HG03432 (cell line): Measurements from ENCODE around the gene C19orf73.
A peak's percentile ranks its signal among the peaks of the same experiment; 100 is the strongest.
"Not testable (repeated sequence)": the region's sequence is repeated elsewhere in the genome, so short reads cannot be mapped to it uniquely, and the experiment has no call there.

Source experiments
- ATAC-seq: cut with Tn5 transposase; IDR thresholded peaks from one replicate; pipeline ENCODE4 v1.9.1; 2021; ENCODE audit warnings: mild to moderate bottlenecking, moderate library complexity; ENCODE audit not compliant: unreplicated experiment

Gene C19orf73

GRCh38 chr19:49148784-49149651 lies 30.1 kb upstream of the C19orf73 start:
- ATAC-seq: no peak

- ATAC-seq: no peak
Observed at GRCh38 chr19:49148044-49148682, 29.2 kb upstream of the C19orf73 start.

- ATAC-seq: not testable (repeated sequence)
Observed at GRCh38 chr19:49146408-49146770, 27.4 kb upstream of the C19orf73 start.

DNA sequence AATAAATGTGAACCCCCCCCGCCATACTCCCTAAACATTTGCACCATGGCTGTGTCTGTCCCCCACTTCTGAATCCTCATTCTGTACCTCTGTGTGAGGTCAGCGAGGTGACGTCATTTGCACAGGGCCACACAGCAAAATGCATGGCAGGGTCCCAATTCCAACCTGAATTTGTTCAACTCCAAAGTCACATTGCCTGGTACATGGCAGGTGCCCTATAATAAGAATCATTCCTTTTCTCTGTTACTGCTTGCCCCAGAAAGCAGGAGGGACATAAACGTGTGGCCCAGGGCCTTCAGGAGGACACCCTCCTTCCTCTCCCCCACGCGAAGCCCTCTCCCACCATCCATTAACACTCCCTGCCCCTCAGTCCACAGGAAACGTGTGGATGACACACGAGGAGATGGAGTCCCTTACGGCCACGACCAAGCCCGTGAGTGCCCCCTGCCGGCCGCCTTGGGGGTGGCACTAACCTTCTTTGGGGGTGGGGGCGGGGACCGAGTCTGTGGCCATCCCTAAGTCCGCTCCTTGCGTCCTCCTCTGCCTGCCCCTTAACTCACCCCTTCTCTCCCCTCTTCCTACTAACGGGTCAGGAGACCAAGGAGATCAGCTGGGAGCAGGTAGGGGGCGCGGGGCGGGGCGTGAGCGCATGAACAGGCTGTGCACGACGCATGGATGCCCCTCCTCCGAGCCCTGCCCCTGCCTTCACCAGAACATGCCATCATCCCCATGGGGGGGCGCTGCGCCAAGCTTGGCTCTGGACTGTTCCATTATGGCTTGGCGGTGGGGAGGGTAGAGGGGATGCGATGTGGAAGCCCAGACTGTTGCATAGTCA lies 26.8 kb upstream of the C19orf73 start:
- no peak for ATAC-seq

GRCh38 chr19:49142866-49143335 lies 24.0 kb upstream of the C19orf73 start:
- ATAC-seq: peak; percentile 58

GRCh38 chr19:49141352-49141751 lies 22.4 kb upstream of the C19orf73 start:
- no peak for ATAC-seq

GRCh38 chr19:49140951-49141350 lies 22.0 kb upstream of the C19orf73 start:
- ATAC-seq: no peak

DNA sequence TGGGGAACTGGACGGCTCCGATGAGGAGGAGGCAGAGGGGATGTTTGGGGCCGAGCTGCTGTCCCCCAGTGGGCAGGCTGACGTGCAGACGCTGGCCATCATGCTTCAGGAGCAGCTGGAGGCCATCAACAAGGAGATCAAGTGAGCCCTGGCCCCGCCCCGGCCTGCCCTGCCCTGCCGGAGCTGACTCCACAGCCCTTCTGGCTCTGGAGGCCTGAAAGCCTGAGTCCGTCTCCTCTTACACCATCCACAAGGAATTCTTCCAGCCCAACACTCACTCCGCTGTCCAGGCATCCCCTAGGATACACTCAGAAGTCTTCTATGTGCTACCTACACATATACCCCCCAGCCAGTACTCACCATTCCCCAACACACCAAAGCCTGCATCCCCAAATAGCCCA lies 17.8 kb upstream of the C19orf73 start:
- ATAC-seq: no peak

DNA sequence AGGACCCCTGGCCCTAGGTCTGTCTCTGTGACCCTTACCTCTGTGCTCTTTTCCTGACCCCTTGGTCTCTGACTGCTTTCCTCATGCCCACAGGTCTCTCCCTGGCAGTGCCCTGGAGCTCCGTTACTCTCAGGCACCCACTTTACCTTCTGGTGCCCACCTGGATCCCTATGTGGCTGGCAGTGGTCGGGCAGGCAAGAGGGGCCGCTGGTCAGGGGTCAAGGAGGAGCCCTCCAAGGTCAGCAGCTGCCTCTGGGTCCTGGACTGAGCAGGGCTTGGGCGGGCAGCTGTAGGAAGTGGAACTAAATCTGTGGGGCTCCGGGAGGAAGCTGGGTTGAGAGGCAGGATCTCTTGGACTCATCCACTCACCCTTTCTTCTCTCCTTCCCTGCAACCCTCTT lies 16.7 kb upstream of the C19orf73 start:
- no peak for ATAC-seq

- ATAC-seq: no peak
Observed at GRCh38 chr19:49133621-49134454, 14.9 kb upstream of the C19orf73 start.

- ATAC-seq: no peak
Observed at GRCh38 chr19:49132974-49133609, 14.1 kb upstream of the C19orf73 start.

DNA sequence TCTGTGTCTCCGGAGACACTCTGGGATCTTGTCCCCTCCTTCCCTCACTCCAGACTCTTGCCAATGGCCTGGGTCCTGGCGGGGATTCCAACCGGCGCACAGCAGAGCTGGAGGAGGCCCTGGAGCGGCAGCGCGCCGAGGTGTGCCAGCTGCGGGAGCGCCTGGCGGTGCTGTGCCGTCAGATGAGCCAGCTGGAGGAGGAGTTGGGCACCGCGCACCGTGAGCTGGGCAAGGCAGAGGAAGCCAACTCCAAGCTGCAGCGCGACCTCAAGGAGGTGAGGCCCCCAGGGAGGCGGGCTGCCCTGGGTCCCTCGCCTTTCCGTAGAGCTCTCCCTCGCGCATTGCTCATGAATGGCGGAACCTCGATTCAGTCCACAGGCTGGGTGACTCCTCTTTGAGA lies 11.4 kb upstream of the C19orf73 start:
- ATAC-seq: no peak

- ATAC-seq: no peak
Observed at GRCh38 chr19:49129238-49129583, 10.3 kb upstream of the C19orf73 start.

- no peak for ATAC-seq
Observed at GRCh38 chr19:49128545-49129237, 9.7 kb upstream of the C19orf73 start.

DNA sequence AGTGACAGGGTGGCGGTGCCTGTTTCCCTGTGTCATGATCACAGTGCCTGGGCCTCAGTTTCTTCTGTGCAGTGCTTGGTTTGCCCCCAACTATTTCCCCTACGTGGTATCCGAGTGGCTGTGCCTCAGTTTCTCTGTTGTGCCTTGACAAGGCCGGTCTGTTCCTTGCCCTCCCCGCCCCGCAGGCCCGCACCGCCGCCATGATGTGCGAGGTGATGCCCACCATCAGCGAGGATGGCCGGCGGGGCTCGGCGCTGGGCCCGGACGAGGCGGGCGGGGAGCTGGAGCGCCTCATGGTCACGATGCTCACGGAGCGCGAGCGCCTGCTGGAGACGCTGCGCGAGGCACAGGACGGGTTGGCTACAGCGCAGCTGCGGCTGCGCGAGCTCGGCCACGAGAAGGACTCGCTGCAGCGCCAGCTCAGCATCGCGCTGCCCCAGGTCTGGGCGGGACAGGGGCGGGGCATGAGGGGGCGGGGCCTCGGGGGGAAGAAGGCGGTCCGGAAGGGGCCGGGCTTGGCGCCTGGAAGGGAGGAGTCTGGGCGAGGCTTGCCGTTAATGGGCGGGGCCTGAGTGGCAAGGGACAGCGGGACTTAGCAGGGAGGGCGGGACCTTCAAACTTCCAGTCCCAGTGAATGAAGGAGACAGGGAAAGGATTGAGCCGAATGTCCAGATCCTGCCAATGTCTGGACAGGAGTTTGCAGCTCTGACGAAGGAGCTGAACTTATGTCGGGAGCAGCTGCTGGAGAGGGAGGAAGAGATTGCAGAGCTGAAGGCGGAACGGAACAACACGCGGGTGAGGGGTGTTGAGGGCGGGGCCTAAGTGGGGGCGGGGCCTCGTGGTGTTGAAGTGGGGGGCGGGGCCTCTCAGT lies 9.0 kb upstream of the C19orf73 start:
- peak; percentile 87 for ATAC-seq

DNA sequence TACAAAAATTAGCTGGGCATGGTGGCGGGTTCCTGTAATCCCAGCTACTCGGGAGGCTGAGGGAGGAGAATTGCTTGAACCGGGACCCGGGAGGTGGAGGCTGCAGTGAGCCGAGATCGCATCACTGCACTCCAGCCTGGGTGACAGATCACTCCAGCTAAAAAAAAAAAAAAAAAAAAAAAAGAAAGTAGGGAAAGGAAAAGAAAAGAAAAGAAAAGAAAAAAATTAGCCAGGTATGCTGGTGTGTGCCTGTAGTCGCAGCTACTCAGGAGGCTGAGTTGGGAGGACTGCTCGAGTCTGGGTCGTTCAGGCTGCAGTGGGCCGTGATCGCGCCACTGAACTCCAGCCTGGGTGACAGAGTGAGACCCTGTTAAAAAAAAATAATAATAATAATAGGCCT lies 8.3 kb upstream of the C19orf73 start:
- not testable (repeated sequence) for ATAC-seq

- ATAC-seq: no peak
Observed at GRCh38 chr19:49126575-49126974, 7.6 kb upstream of the C19orf73 start.

- no peak for ATAC-seq
Observed at GRCh38 chr19:49125025-49125731, 6.2 kb upstream of the C19orf73 start.
